ENCODE measurements around the gene SLC29A3.

The SLC29A3 gene

GRCh38 chr10:71301371-71301916 lies 17.6 kb upstream of the SLC29A3 start:
- no peak for DNase-seq

- no peak for DNase-seq
Observed at GRCh38 chr10:71302451-71302850, 16.6 kb upstream of the SLC29A3 start.

GRCh38 chr10:71302874-71303568 lies 16.0 kb upstream of the SLC29A3 start:
- no peak for DNase-seq

GRCh38 chr10:71303569-71303907 lies 15.5 kb upstream of the SLC29A3 start:
- DNase-seq: no peak

- no peak for DNase-seq
Observed at GRCh38 chr10:71304914-71305313, 14.1 kb upstream of the SLC29A3 start.

GRCh38 chr10:71306979-71307378 lies 12.1 kb upstream of the SLC29A3 start:
- DNase-seq: no peak

GRCh38 chr10:71307469-71308085 lies 11.5 kb upstream of the SLC29A3 start:
- DNase-seq: no peak

GRCh38 chr10:71308244-71308643 lies 10.8 kb upstream of the SLC29A3 start:
- DNase-seq: no peak

- DNase-seq: no peak
Observed at GRCh38 chr10:71308985-71309384, 10.1 kb upstream of the SLC29A3 start.

GRCh38 chr10:71309919-71310318 lies 9.1 kb upstream of the SLC29A3 start:
- DNase-seq: no peak

- no peak for DNase-seq
Observed at GRCh38 chr10:71312220-71312619, 6.8 kb upstream of the SLC29A3 start.

- no peak for DNase-seq
Observed at GRCh38 chr10:71312811-71313789, 6.0 kb upstream of the SLC29A3 start.

GRCh38 chr10:71314028-71314693 lies 4.9 kb upstream of the SLC29A3 start:
- peak; percentile 57 for DNase-seq

GRCh38 chr10:71314694-71315225 lies 4.3 kb upstream of the SLC29A3 start:
- DNase-seq: no peak

GRCh38 chr10:71316056-71316785 lies 2.8 kb upstream of the SLC29A3 start:
- no peak for DNase-seq

- no peak for DNase-seq
Observed at GRCh38 chr10:71316786-71317160, 2.3 kb upstream of the SLC29A3 start.

GRCh38 chr10:71317739-71318138 lies 1.3 kb upstream of the SLC29A3 start:
- no peak for DNase-seq

GRCh38 chr10:71319800-71320392 lies 837 bp downstream of the SLC29A3 start:
- DNase-seq: no peak

GRCh38 chr10:71320592-71320991 lies 1.5 kb downstream of the SLC29A3 start:
- DNase-seq: no peak

- DNase-seq: no peak
Observed at GRCh38 chr10:71321386-71321785, 2.3 kb downstream of the SLC29A3 start.

GRCh38 chr10:71323407-71323806 lies 4.3 kb downstream of the SLC29A3 start:
- DNase-seq: no peak

Measured in activated naive CD4-positive, alpha-beta T cell treated with Interleukin-2 at 50 U/mL for 16 hours (primary cell).